ENCODE measurements around the gene RAB26.
A peak's percentile ranks its signal among the peaks of the same experiment; 100 is the strongest.
"Not testable (repeated sequence)": the region's sequence is repeated elsewhere in the genome, so short reads cannot be mapped to it uniquely, and the experiment has no call there.

RAB26 gene, protein sequence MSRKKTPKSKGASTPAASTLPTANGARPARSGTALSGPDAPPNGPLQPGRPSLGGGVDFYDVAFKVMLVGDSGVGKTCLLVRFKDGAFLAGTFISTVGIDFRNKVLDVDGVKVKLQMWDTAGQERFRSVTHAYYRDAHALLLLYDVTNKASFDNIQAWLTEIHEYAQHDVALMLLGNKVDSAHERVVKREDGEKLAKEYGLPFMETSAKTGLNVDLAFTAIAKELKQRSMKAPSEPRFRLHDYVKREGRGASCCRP

DNA sequence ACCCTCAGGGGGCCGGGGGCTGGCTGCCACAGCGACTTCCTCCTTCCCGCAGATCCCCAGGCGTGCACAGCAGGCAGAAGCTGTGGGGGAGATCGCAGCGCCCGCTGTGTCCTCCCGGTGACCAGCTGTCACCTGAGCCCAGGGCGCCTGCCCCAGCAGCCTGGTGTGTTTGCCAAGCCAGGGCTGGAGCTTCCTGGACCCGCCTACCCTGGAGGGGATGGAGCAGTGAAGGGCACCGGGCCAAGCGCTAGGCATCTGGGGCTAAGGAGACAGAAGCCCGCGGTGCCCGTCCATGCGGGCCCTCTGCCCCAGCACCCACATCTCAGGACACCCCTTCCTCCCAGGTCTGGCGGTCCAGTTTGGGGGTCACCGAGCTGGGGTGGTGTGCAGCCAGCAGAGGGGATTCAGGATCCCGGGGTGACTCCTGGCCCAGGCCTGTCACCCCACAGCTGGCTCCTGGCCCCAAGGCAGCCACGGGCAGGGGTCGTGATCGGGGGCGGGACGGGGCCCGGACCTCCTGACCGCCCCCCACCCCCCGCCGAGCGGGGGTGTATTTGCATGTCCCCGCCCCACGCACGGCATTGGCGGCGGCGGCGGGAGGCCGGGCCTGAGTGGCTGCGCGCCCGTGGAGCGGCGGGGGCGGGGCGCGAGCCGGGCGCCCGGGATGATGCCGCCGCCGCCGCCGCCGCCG, at the start of gene RAB26:
Gene RAB26 (plus strand): TSS at position 645 of the 691 bp plus-strand sequence. CDS start 159 bp downstream, outside the sequence.
- peak; percentile 74 for DNase-seq

DNA sequence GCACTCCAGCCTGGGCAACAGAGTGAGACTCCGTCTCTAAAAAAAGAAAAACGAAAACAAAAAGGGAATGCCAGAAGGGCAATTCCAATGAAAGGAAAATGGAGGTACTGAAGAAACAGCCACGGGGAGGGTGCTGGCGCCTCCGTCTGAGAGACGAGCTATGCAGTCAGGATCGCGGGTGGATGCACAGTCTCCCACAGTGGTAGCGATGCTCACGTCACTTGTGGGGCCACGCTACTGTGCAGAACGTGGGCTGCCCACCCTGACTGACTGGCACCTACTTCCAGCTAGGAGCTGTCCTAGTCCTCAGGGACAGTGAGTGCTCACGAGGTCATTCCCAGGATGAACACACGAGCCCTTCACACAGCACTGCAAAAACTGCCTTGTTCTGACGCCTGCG, 46.8 kb upstream of the RAB26 start:
- DNase-seq, result not testable (repeated sequence)

DNA sequence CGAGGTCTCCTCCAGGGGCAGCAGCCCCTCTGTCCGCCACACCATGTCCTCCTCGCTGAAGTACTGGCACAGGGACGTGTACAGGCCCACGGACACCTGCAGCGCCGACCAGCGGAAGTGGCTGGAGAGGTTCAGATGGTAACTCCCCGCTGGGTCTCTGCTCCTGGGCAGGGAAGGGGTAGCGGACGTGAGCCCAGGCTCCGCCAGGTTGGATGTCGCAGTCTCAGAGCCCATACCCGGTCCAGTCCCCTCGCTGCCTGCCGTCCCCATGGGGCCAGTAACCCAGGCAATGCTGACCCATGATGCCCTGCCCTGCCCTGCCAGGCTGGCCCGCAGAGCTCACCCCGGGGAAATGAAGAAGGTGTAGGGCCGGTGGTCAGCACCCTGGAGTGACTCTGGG, 46.0 kb upstream of the RAB26 start:
- DNase-seq, result no peak

DNA sequence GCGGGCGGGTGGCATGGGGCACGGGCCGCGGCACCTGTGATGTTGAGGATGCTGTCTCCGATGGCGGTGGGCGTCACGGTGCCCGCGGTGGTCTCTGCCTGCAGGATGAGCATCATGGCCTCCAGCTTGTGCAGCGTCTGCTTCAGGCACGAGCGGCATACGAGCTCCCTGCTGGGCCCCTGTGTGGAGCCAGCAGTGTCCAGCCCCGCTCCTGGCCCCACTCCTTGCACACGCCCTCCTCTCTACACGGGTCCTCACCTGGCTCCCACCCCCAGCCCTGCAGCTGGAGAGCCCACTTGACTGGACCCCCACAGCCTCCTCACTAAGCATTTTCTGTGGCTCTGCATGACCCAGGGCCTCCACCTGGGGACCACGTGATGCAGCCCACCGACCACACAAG, 44.0 kb upstream of the RAB26 start:
- not testable (repeated sequence) for DNase-seq

DNA sequence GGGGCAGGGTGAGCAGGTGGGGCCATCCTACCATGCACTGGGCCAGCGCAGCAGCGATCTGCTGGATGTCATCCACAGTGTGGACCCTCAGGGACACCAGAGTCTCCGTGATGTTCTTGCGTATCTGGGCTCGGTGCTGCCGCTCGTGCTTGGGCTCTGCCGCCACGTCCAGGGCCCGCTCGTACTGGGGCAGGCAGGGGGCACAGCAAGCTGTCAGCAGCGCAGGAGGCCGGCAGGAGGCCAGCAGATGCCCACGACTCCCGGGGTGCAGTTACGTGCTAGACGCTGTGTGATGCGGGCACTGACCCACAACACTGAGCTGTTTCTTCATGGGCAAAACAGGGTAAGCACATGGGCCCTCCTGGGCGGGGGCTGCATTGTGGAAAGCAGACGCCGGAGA, 43.1 kb upstream of the RAB26 start:
- not testable (repeated sequence) for DNase-seq

DNA sequence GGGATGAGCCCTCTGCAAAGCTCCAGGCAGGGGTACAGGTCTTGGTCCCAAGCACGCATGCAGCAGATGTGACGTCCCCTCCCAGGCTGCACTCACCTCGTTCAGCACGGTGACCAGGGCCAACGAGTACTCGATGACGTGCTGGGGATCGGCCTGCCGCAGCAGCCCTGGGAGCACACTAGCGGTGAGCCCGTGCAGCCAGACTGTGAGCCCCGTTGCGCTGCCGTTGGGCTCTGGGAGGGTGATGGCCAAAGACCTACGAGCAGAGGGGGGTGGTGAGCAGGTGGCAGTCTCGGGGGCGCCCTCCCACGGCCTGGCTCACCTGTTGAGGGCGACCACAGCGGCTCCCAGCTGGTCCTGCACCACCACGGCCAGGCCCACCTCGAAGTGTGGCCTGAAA, 42.7 kb upstream of the RAB26 start:
- DNase-seq, result not testable (repeated sequence)

DNA sequence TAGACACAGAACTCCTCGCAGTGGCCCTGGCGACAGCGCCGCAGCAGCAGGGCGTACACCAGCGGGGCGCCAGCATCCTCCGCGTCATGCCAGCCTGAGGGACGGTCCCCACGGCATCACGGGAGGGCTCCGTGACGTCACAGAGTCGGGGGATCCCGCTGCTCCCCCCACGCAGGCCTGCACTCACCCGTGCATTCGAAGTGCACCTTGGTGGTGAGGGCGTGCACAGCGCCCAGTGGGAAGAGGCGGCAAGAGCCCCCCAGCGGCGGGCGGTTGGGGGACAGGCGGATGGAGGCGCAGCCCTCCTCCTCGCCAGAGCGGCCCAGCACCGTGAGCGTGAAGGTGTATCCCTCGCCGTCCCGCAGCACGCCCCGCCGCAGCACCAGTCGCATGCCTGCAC, 42.2 kb upstream of the RAB26 start:
- not testable (repeated sequence) for DNase-seq

DNA sequence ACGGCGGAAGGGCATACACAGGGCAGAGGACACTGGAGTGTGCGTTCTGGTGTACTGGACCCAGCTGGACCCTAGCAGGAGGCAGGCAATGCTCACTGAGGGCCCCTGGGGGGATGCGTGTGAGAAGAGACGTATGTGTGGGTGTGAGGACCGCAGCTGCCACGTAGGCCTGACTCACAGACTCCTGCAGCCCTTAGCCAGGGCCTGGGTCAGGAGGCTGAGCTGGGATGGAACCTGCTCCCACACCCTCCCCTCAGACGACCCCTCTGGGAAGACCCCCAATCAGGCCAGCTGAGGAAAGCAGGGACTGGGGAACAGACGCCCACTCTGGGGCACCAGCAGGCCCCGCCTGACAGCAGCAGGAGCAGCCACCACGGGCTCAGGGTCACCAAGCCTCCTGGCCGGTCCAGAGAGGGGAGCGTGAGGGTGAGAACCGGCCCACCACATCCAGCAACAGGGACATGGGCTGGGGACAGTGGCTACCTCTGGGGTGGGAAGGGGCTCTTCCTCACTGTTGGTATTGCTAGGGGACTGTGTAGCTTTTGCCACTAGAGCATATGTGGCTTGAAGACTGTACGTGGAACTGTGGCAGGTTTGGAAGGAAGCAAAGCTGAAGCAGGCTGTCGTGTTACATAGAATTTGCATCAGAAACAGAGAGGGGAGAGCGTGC, 41.2 kb upstream of the RAB26 start:
- DNase-seq, result not testable (repeated sequence)

DNA sequence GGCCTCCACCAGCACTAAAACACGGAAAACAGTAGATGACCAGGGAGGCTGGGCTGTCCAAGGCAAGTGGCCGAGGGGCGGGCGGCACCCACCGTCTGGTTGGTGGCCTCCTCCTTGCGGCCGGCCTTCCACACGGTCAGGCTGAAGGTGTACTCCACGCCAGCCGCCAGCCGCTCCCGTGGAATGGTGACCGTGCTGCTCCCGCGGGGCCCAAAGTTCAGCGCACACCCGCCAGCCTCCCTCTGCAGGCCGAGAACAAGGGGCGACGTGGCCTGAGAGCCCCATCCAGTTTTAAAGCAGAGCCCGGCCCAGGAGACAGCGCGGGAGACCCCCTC, 40.7 kb upstream of the RAB26 start:
- DNase-seq, result not testable (repeated sequence)

DNA sequence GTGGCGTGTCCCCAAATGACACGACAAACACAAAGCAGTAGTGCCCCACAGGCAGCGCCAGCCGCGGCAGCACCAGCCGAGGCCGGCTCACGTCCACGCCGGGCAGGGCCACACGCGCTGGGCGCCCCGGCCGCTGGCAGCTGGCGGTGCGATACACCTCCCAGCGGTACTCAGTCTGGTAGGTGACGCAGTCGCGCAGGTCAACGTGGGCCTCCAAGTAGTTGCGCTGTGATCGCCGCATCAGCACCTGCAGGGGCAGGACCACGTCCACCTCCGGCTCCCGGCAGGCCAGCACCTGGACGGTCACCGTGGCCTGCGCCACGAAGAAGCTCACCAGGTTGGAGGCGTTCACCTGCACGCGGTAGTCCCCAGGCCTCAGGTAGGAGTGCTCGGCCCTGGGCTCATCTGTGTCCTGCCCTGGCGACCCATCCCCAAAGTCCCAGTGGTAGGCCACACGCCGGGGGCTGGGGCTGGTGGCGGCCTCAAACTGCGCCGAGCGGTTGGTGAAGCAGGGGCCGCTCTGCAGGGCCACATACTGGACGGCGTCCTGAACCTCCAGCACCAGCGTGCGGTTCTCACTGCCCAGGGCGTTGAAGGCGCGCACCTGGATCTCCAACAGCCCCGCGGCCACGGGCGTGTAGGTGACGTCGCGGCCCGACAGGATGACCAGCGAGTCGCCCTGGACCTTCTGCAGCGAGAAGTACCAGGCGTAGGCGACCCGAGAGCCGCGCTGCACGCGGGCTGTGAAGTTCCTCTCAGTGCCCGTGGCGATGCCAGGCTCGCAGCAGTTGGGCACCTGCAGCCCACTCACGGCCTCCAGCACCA, 39.8 kb upstream of the RAB26 start:
- DNase-seq, result not testable (repeated sequence)

DNA sequence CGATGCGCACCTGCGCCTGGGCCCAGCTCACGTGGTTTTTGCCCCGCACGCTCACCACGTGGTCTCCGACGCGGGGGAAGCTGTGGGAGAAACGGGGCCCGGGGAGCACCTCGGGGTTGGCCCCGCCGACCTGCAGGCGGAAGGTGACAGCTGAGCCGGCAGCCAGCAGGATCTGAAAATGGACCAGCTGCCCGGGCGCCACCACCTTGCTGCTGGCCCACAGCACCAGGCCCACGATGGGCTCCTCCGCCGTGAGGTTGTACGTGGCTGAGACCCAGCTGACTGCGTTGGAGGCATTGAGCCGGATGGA, 39.2 kb upstream of the RAB26 start:
- DNase-seq, result not testable (repeated sequence)

DNA sequence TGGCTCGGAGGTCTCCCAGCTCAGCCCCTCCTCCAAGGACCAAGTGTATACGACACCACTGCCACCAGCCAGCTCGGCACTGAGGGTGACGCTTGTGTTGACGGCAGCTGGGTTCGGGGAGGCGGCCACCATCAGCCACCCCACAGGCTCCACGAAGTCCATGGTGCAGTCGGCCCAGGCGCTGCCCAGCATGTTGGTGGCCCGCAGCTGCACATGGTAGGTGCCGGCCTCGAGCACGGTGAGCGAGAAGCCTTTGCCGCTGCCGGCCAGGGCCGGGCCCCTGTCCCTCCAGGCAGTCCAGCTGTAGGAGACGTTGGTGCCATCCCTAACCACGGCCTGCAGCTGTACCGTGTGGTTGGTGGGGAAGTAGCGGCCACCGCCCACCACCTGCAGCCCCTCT, 38.6 kb upstream of the RAB26 start:
- DNase-seq, result not testable (repeated sequence)

DNA sequence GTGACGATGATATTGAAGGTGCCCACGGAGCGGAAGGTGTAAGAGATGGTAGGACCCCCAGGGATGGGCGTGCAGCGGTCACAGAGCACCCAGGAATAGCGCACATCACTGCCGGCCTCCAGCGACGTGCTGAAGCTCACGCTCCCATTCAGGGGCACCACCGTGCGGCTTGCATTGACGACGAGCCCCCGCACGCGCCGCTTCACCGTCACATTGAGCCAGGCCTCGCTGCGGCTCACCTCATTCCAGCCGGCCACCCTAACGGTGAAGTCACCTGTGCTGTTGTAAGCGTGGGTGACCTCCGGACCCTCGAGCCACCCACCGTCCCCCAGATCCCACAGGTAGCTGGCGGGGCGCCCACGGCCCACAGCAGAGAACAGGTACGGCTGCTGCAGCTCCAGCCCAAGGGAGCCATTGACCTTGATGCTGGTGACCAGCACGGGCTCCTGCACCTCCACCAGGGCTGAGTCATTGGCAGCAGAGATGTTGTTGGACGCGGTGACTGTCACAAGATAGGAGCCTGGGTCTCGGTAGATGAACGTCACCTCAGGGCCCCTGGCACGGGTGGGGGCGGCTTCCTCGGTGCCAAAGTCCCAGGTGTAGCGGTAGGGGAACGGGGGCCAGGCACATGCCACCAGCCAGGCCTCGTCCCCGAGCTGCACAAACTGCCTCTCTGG, 38.0 kb upstream of the RAB26 start:
- not testable (repeated sequence) for DNase-seq

DNA sequence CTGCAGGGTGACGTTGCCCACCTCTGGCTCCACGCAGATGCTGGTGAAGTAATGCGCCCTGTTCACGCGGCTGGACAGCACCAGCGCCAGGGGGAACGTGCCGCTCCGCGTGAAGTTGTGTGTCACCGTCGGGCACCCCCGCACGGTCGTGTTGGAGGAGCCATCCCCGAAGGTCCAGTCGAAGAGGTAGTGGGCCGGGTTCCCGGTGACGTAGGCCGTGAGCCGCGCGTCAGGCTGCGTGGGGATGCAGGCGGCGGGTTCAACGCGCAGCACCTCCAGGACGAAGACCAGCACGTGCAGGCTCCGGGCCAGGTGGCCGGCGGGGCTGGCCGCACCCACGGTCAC, 37.4 kb upstream of the RAB26 start:
- not testable (repeated sequence) for DNase-seq

DNA sequence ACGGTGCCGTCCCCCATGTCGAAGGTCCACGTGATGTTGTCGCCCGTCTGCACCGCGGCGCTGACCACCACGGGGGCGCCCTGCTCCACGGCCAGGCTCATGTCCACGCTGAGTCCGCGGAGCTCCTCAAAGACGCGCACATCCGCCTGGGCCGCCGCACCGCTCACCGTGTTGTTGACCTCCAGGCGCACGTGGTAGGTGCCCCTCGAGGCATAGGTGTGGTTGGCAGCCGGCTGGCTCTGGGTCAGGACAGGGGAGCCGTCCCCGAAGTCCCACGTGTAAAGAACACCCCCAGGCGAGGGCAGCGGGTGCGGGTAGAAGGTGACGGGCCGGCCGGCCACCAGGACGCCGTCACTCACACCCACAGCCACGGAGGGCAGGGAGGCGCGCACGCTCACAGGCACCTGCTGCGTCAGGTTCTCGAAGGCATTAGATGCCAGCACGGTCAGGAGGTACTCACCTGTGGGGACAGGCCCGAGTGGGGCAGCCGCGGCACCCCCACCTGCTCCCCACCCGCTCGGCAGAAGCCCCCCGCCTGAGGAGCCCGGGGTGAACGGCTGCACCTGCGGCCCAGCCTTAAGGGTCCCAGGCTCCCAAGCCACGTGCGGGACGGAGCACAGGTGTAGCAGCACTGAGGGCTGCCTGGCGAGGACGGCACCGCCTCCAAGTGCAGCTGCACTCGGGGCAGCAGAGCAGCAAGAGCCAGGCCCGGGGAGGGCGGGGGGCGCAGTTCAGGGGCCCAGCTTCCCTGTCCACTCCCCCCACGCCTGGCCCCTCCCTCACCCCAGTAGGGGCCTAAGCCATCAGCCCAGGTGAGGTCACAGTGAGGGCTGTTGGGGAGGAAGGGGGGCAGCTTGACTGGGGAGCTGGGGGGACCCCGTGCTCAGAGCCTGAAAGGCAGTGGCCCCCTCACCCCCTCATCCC, 36.8 kb upstream of the RAB26 start:
- not testable (repeated sequence) for DNase-seq

DNA sequence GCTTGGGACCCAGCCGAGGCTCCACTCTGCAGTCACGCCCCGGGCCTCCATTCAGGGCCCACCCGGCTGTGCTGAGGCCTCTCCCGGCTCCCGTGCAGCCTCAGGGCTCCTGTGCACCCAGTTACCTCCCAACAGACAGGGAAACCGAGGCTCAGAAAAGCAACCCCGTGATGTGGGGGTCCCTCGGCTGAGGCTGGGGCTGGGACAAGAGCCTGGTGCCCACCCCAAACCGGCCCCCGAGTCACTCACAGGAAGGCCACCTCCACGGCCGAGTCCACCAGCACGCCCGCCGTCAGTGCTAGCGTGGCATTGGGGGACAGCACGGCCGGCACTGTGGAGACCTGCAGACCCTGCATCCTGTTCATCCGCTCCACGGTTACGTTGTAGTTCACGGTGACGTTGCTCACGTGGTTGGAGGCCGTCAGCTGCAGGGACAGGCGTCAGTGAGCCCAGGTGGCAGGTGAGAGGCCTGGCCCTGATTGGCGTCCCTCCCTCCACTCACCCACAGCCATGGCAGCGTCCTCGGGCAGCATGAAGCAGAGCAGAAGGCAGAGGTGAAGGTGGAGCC, 35.8 kb upstream of the RAB26 start:
- not testable (repeated sequence) for DNase-seq

DNA sequence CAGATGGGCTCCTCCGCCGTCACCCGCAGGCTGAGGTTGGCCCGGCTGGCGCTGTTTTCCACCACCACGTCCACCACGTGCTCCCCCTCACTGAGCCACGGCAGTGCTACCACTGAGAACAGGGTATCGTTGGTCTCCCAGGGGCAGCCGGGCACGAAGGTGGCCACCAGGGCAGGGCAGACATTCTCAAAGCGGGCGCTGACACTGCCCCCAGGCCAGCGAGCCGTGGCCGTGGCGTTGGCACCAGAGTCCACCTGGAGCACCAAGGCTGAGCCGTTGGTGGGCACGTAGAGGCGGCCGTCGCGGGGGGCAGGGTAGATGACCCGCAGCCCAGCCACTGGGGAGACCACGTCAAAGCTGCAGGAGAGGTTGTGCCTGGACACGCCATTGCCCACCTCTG, 34.2 kb upstream of the RAB26 start:
- DNase-seq, result not testable (repeated sequence)

DNA sequence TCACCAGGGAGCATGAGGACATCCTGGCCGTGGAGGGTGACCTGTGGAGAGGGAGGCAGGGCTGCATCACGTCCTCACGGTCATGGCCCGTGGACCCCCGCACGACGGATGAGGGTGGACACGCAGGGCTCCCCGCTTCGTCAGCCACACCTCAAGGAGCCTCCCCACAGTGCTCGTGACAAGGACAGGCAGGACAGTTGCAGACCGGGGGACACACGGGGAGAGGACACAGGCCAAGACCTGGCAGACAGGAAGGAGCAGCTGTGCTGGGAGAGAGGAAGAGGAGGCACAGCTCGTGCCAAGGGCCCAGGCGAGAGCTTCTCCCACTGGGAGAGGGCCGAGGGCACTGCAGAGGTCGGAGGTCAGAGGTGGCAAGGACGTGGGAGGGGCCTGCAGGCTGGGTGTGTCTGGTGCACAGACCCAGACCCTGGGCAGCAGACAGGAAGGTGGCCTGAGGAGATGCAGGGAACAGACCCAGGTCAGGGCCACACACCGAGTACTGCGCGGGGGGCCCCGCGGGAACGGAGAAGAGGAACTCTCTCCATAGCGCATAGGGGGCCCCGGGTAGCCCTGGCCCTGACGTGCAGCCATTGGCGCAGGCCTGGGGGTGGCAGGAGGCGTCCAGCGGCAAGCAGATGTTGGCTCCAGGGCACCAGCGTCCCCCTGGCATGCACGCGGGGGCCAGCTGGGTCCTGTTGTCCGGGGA, 33.4 kb upstream of the RAB26 start:
- DNase-seq, result not testable (repeated sequence)

DNA sequence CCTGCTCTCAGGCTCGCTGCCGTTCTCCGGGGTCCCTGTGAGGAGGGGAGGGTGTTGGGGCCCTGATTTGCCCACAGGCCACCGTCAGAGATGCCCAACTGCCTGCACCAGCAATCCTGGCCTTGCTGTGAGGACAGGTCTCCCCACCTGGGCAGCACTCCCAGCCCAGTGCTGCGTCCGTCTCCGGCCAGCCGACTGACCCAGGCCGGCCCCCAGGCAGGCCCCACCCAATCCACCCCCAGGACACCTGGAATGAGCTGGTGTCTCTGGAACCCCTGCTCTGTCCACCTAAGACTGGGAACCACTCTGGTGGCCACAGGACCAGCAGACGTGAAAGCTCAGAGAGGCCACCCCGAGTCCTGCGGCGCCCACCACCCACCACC, 32.8 kb upstream of the RAB26 start:
- no peak for DNase-seq

DNA sequence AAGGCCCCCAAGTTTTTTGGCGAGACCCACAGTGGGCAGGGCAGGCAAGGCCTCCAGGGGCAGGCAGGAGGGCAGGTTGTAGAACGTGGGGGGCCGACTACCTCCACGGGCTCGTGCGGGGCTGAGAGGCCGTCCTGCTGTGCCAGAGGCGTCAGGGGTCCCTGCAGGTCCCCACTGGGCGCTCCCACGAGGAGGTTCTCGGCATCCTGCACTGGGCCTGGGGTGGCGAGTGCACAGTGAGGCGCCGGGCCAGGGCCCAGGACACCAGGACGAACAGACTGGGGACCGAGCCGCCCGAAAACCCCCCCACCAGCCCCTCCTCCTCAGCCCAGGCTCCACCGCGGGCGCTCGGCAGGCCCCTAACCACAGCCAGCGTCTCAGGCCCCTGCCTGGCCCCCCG, 32.0 kb upstream of the RAB26 start:
- DNase-seq, result not testable (repeated sequence)

DNA sequence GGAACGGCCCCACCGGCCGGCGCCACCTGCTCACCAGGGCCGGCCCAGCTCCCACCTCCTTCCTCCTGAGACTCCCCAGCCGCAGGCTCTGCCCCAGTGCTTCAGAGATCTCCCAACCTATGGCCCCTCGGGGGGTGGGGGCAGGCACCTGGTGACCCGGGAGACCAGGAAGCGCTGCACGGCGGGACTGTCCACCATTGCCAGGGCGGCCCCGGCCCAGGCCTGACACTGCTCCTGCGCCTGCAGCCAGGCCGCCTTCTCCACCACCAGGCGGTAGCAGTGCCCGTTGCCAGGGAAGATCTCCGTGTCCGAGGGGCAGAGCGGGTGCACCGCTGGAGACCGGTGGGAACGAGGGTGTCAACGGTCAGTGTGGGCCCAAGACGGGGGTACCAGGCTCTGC, 31.1 kb upstream of the RAB26 start:
- DNase-seq, result not testable (repeated sequence)
